ENCODE measurements around the gene ASAP2. TPM values are rescaled to one million over a fixed set of nuclear protein-coding genes. Genes with fewer than 3 reads are reported as not detected.

Gene ASAP2
- total RNA-seq, 6 donors from 2014 or later = 20.4 to 26.0 (median 23.4) TPM

DNA sequence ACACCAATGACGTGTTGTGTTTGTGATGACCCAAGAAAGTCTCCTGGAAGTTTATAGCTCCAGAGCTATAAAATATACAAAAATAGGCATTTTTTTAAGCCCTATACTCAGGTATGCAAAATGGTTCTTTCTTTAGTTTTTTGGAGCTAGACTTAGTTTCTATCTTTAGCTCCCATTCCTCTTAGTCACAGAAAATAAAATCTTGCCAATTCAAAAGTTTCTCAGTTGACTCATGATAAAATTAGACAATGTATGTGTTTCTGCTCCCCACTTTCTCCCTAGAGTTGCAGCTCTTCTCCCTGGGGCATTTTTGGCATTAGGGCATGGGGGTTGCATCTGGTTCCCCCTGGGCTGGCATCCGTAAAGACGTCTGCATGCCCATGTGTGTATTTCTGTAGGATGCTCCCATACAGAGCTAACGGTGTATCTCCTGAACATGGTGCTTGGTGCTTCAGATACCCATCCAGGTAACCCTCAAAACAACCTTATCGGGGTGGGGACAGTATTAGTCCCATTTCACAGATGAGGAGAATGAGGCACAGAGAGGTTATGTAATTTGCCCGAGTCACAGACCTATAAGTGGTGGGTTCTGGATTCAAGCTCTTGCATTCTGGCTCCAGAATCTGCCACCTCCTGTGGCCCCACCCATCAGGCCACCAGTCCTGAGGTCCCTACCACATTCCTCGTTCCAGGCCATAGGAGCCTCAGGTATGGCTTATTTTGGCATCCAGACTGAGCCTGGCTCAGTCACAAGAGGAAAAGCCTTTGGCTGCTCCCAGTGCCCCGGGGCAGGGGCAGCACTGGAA is 43.1 kb upstream of the ASAP2 start:
- Histone ChIP-seq H3K36me3 (no peaks in the 10 kb centered on the region), H3K9me3 (no peaks in the 10 kb centered on the region), H3K27ac (no peak overlapping the region), H3K4me1 (peaks cover 9 to 18% (median 15%) of the 10 kb centered on the region in 4 donors), H3K27me3 (no peaks in the 10 kb centered on the region), H3K4me3 (no peak overlapping the region)
- ATAC-seq (ENCODE audit: low FRiP score in 2 of 2) (no peak), DNase-seq (no peak)
- 86 to 92% methylated on average over 3 to 8 of the region's 8 CpGs for WGBS, 2 donors
- TF ChIP-seq POLR2AphosphoS5 (IDR thresholded peaks at IDR 0.05) = no peak

DNA sequence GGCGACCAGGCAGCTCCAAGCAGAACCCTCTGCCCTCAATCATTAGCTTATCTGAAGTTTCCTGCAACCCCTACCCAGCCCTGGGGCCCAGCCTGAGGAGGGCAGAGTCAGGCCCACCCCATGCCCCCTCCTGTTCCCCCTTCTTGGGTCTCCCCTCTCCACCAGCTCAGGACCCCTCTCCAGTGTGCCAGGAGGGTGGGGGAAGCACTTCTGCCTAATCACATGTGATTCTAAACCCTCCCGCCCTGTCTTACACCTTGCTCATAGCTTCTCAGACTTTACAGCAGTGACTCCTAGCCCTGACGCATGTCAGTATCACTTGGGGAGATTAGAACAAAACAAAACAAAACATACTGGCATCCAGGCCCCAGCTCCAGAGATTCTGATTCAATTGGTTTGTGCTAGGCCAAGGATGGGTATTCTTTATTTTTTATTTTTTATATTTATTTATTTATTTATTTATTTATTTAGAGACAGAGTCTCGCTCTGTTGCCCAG is 42.5 kb upstream of the ASAP2 start:
- Histone ChIP-seq H3K4me1 (peaks cover 16 to 24% (median 20%) of the 10 kb centered on the region in 4 donors), H3K27ac (no peak overlapping the region), H3K9me3 (no peaks in the 10 kb centered on the region), H3K27me3 (no peaks in the 10 kb centered on the region), H3K36me3 (no peaks in the 10 kb centered on the region), H3K4me3 (no peak overlapping the region)
- ATAC-seq (ENCODE audit: low FRiP score in 2 of 2) = no peak
- DNase-seq = no peak
- WGBS, 2 donors = 91 to 97% methylated on average over 3 to 4 of the region's 4 CpGs
- TF ChIP-seq, protein P1, sequence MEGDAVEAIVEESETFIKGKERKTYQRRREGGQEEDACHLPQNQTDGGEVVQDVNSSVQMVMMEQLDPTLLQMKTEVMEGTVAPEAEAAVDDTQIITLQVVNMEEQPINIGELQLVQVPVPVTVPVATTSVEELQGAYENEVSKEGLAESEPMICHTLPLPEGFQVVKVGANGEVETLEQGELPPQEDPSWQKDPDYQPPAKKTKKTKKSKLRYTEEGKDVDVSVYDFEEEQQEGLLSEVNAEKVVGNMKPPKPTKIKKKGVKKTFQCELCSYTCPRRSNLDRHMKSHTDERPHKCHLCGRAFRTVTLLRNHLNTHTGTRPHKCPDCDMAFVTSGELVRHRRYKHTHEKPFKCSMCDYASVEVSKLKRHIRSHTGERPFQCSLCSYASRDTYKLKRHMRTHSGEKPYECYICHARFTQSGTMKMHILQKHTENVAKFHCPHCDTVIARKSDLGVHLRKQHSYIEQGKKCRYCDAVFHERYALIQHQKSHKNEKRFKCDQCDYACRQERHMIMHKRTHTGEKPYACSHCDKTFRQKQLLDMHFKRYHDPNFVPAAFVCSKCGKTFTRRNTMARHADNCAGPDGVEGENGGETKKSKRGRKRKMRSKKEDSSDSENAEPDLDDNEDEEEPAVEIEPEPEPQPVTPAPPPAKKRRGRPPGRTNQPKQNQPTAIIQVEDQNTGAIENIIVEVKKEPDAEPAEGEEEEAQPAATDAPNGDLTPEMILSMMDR (IDR thresholded peaks at IDR 0.05) = no peak

DNA sequence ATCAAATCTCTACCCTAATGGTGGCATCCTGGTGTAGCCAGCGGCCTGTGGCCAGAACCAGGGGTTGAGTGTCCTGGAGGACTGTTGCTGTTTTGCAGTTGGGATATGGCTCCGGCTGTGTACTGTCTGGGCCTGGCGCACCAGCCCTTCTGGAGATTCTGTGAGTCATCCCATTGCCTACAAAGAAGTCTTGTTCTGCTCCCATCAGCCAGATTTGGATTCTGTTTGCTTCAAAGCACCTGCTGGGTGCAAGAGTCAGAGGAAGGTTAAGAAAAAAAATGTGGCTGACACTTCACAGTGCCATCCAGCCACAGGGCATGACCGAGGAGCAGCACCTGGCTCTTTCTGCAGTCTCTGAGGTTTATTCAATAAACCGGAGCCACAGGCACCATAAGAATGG is 41.0 kb upstream of the ASAP2 start:
- no peak for TF ChIP-seq EP300 (IDR thresholded peaks at IDR 0.05)
- TF ChIP-seq, protein P1 (IDR thresholded peaks at IDR 0.05) = no peak
- no peak for TF ChIP-seq POLR2AphosphoS5 (IDR thresholded peaks at IDR 0.05)
- TF ChIP-seq POLR2A (IDR thresholded peaks at IDR 0.05) = no peak
- WGBS, 2 donors = 85 to 100% methylated on average over 4 to 5 of the region's 5 CpGs
- H3K36me3 ChIP-seq = no peaks in the 10 kb centered on the region
- H3K4me3 ChIP-seq = no peak overlapping the region
- no peak overlapping the region for H3K27ac ChIP-seq
- no peaks in the 10 kb centered on the region for H3K27me3 ChIP-seq
- H3K9me3 ChIP-seq = no peaks in the 10 kb centered on the region
- peaks cover 19 to 33% (median 27%) of the 10 kb centered on the region in 4 donors for H3K4me1 ChIP-seq
- DNase-seq (no peak), ATAC-seq (ENCODE audit: low FRiP score in 2 of 2) (peak in 1 of 2 donors; percentile 49)

DNA sequence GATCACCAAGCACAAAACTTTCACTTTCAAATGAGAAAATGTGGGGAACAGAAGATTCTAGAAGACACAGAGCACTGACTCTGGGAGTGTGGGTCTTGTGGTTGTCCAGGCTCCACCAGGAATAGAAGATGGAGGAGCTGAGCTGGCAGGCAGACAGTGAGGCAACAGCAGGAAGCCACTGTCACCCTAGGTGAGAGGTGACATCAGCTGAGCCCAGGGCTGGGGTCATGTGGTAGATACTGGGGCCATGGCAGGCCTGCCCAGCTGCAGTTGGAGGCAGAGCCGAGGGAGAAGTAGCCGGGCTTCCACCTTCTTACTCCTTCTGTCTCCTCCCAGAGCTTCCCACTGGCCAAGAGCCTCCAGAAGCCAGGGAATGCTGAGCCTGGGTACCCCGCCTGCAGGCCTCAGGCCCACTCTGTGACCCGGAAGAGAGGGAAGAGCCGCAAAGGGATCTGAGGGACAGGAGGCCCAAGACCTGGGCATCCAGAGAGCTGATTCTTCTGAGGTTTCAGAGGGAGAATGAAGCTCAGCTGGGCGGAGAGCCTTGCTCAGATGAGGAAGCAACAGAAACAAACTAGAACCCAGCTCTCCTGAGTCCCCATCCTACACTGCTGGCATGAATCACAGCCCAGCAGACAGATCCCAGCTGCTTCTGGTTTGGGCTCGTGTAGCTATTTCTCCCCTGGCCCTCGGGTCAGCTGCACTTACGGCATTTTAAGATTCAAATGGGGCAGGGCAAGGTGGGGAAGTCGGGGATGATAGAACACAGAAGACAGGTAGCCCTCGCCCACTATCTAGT is 39.8 kb upstream of the ASAP2 start:
- no peak overlapping the region for H3K4me3 ChIP-seq
- H3K27ac ChIP-seq = peak overlapping the region in 1 of 4 donors; percentile 19
- TF ChIP-seq, protein P1 (IDR thresholded peaks at IDR 0.05) = no peak
- TF ChIP-seq EP300 (IDR thresholded peaks at IDR 0.05) = no peak
- no peak for TF ChIP-seq POLR2A (IDR thresholded peaks at IDR 0.05)
- no peak for TF ChIP-seq POLR2AphosphoS5 (IDR thresholded peaks at IDR 0.05)
- no peaks in the 10 kb centered on the region for H3K36me3 ChIP-seq
- ATAC-seq (ENCODE audit: low FRiP score in 2 of 2) (peak in 1 of 2 donors; percentile 54), DNase-seq (no peak)
- H3K4me1 ChIP-seq = peaks cover 19 to 36% (median 28%) of the 10 kb centered on the region in 4 donors
- no peaks in the 10 kb centered on the region for H3K27me3 ChIP-seq
- 79 to 94% methylated on average over 6 to 10 of the region's 11 CpGs for WGBS, 2 donors
- H3K9me3 ChIP-seq = no peaks in the 10 kb centered on the region
